HG03064 (cell line): ENCODE data around the gene TRMT11.

Experiments
- ATAC-seq: cut with Tn5 transposase; IDR thresholded peaks from one replicate; pipeline ENCODE4 v1.9.1; 2021; ENCODE audit warnings: low read depth; ENCODE audit not compliant: unreplicated experiment

Gene TRMT11

GRCh38 chr6:126069449-126069848 is 83.1 kb downstream of the TRMT11 start:
- no peak for ATAC-seq

GRCh38 chr6:126071000-126071647 is 84.8 kb downstream of the TRMT11 start:
- no peak for ATAC-seq

- no peak for ATAC-seq
Measured at GRCh38 chr6:126072172-126072571, 85.8 kb downstream of the TRMT11 start.

- no peak for ATAC-seq
Measured at GRCh38 chr6:126072834-126073233, 86.5 kb downstream of the TRMT11 start.

- ATAC-seq = no peak
Measured at GRCh38 chr6:126075335-126076071, 89.2 kb downstream of the TRMT11 start.

GRCh38 chr6:126076992-126077664 is 90.8 kb downstream of the TRMT11 start:
- ATAC-seq = no peak

- no peak for ATAC-seq
Measured at GRCh38 chr6:126077810-126078776, 91.8 kb downstream of the TRMT11 start.

- ATAC-seq = no peak
Measured at GRCh38 chr6:126083875-126084274, 97.5 kb downstream of the TRMT11 start.

GRCh38 chr6:126086560-126086959 is 100.2 kb downstream of the TRMT11 start:
- ATAC-seq = no peak
